ENCODE data around the gene USP6NL.

GRCh38 chr10:11469575-11470391, 141.7 kb downstream of the USP6NL start:
- no peak for TF ChIP-seq EZH2phosphoT487 (IDR thresholded peaks at IDR 0.05; ENCODE audit: borderline replicate concordance)
- TF ChIP-seq, protein P1, sequence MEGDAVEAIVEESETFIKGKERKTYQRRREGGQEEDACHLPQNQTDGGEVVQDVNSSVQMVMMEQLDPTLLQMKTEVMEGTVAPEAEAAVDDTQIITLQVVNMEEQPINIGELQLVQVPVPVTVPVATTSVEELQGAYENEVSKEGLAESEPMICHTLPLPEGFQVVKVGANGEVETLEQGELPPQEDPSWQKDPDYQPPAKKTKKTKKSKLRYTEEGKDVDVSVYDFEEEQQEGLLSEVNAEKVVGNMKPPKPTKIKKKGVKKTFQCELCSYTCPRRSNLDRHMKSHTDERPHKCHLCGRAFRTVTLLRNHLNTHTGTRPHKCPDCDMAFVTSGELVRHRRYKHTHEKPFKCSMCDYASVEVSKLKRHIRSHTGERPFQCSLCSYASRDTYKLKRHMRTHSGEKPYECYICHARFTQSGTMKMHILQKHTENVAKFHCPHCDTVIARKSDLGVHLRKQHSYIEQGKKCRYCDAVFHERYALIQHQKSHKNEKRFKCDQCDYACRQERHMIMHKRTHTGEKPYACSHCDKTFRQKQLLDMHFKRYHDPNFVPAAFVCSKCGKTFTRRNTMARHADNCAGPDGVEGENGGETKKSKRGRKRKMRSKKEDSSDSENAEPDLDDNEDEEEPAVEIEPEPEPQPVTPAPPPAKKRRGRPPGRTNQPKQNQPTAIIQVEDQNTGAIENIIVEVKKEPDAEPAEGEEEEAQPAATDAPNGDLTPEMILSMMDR (conservative IDR thresholded peaks at IDR 0.05; ENCODE audit: low read length) = no peak
